ENCODE results near the gene METTL23. TPM values are rescaled to one million over a fixed set of nuclear protein-coding genes. Genes with fewer than 3 reads are reported as not detected.
A peak's percentile ranks its signal among the peaks of the same experiment; 100 is the strongest.

The METTL23 gene
- total and polyA plus RNA-seq, 8 donors = 1.2 to 72.1 (median 31.7) TPM

DNA sequence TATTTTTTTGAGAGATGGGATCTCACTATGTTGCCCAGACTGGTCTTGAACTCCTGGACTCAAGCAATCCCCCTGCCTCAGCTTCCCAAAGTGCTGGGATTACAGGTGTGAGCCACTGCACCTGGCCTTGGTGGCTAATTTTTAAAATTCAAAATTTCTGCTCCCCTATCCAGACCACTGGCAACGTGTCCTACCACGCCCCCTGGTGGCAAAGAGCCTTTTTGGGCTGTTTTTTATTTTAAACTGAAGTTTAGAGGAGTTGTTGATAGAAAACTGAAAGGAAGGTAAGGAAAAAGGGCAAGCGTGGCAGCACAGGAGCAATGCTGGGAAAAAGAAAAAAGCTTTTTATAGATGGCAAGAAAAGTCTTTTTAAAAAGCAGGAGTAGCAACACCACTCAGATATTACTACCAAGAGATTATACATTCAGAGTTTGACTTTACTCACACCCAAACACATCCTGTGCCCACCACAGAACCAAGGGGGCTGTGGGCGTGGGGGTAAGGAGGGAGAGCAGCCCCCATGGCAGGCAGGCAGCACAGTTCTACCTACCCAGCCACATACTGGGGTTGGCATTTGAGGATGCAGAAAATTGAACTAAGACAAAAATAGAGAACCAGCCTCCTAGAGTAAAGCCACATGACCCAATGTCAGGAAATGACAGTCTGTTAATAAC, 11.7 kb upstream of the METTL23 start:
- Histone ChIP-seq H3K9me3 (no peaks in the 10 kb centered on the region), H3K36me3 (peaks cover 61 to 73% (median 70%) of the 10 kb centered on the region in 4 donors), H3K27me3 (no peaks in the 10 kb centered on the region), H3K4me1 (peaks cover 22 to 57% (median 40%) of the 10 kb centered on the region in 4 donors), H3K4me3 (no peak overlapping the region), H3K27ac (peak overlapping the region in 4 of 5 donors; percentile 69 to 81 (median 76))
- TF ChIP-seq EP300 (IDR thresholded peaks at IDR 0.05) (no peak), POLR2AphosphoS5 (IDR thresholded peaks at IDR 0.05) (no peak), POLR2A (IDR thresholded peaks at IDR 0.05) (no peak)
- TF ChIP-seq, protein P1, sequence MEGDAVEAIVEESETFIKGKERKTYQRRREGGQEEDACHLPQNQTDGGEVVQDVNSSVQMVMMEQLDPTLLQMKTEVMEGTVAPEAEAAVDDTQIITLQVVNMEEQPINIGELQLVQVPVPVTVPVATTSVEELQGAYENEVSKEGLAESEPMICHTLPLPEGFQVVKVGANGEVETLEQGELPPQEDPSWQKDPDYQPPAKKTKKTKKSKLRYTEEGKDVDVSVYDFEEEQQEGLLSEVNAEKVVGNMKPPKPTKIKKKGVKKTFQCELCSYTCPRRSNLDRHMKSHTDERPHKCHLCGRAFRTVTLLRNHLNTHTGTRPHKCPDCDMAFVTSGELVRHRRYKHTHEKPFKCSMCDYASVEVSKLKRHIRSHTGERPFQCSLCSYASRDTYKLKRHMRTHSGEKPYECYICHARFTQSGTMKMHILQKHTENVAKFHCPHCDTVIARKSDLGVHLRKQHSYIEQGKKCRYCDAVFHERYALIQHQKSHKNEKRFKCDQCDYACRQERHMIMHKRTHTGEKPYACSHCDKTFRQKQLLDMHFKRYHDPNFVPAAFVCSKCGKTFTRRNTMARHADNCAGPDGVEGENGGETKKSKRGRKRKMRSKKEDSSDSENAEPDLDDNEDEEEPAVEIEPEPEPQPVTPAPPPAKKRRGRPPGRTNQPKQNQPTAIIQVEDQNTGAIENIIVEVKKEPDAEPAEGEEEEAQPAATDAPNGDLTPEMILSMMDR (IDR thresholded peaks at IDR 0.05) = peak in 5 of 7 experiments; percentile 47 to 90 (median 75)
- intact Hi-C loops (cut with DNase I; ENCODE audit: low total_unique reads) = no loop called here
- WGBS, 5 donors = 21 to 31% (median 27%) methylated on average over 4 of the region's 4 CpGs
- DNase-seq = peak; percentile 72 to 79

DNA sequence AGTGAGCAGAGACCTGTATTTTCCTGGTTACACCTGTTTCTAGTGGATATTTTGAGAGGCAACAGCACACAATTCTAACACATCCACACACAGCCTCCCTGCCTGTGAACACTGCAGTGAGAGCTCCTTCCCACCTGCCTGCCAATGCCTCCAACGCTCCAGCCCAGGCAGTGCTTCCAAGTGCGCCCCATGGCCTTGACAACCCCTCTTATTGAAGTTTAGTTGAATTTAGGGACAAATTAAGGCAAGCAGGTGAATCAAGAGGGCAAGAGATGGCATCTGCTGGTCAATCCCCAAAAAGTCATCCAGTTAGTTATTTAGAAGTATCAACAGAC, 11.2 kb upstream of the METTL23 start:
- 77 to 94% (median 88%) methylated on average over 2 of the region's 2 CpGs for WGBS, 5 donors
- Histone ChIP-seq H3K36me3 (peaks cover 66 to 78% (median 75%) of the 10 kb centered on the region in 4 donors), H3K4me3 (no peak overlapping the region), H3K27me3 (no peaks in the 10 kb centered on the region), H3K4me1 (peaks cover 17 to 53% (median 38%) of the 10 kb centered on the region in 4 donors), H3K9me3 (no peaks in the 10 kb centered on the region), H3K27ac (peak overlapping the region in 4 of 5 donors; percentile 69 to 81 (median 76))
- intact Hi-C loops (cut with DNase I; ENCODE audit: low total_unique reads) = no loop called here
- TF ChIP-seq, protein P1 (IDR thresholded peaks at IDR 0.05) = no peak
- TF ChIP-seq POLR2AphosphoS5 (IDR thresholded peaks at IDR 0.05) (no peak), POLR2A (IDR thresholded peaks at IDR 0.05) (no peak), EP300 (IDR thresholded peaks at IDR 0.05) (no peak)
- no peak for DNase-seq

DNA sequence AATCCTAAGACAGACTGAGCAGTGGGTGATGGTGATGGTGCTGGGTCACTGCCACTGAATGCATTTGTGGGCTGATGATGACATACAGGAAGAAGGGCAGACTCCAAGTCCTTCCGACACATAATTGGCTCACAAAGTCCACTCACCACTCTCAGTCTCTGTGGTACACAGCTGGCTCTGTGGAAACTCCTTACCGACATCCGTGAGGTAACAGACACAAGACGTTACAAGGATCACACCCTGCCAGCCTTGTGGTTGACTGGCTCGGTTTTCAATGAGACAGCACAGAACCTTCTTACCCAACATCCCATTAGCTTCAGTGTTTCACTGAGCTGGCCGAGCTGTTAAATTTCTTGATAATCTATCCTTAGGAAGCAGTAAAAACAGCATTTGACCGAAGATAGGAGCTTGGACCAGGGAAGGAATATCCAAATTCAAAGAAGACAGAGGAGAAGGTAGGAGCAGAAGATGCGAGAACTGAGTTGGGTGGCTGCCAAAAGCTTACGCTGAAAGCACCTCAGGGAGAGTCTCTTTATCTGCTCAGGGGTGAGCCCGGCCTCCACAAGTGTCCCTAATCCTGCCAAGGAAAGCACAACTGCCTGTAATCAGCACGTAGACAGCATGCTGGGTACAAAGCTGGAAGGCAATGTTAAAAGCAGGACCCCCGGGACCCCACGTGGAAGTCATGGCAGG, 10.3 kb upstream of the METTL23 start:
- 54 to 74% (median 66%) methylated on average over 13 of the region's 13 CpGs for WGBS, 5 donors
- TF ChIP-seq POLR2AphosphoS5 (IDR thresholded peaks at IDR 0.05) (peak in 2 of 3 donors; percentile 68 to 82), EP300 (IDR thresholded peaks at IDR 0.05) (peak; percentile 15)
- TF ChIP-seq, protein P1 (IDR thresholded peaks at IDR 0.05) = no peak
- Histone ChIP-seq H3K9me3 (no peaks in the 10 kb centered on the region), H3K4me1 (peaks cover 13 to 56% (median 38%) of the 10 kb centered on the region in 4 donors), H3K36me3 (peaks cover 74 to 86% (median 83%) of the 10 kb centered on the region in 4 donors), H3K4me3 (no peak overlapping the region), H3K27ac (peak overlapping the region; percentile 60 to 81 (median 73)), H3K27me3 (no peaks in the 10 kb centered on the region)
- DNase-seq = peak in 1 of 2 donors; percentile 48
- intact Hi-C loops (cut with DNase I; ENCODE audit: low total_unique reads) = no loop called here

DNA sequence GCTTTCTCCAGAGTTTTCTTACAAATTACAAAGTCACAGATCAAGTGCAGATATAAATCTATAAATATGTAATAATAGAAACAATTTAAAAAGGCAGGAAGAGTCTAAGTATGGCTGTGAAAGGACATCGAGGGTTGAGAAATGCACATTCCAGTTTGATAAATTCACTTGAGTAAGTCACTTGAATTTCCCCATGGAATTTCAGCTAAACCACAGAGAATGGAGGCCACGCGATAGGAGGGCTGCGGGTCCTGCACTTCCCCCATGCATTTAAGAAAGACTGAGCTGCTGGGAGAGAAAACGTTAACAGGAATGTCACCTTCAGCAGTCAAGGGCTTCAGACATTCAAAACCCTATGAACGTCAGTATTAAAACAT, 9.8 kb upstream of the METTL23 start:
- no peaks in the 10 kb centered on the region for H3K27me3 ChIP-seq
- peaks cover 8 to 56% (median 35%) of the 10 kb centered on the region in 4 donors for H3K4me1 ChIP-seq
- peak overlapping the region; percentile 60 to 81 (median 71) for H3K27ac ChIP-seq
- H3K4me3 ChIP-seq = no peak overlapping the region
- intact Hi-C loops (cut with DNase I; ENCODE audit: low total_unique reads) = no loop called here
- DNase-seq = no peak
- TF ChIP-seq EP300 (IDR thresholded peaks at IDR 0.05) (no peak), POLR2A (IDR thresholded peaks at IDR 0.05) (no peak), POLR2AphosphoS5 (IDR thresholded peaks at IDR 0.05) (no peak)
- TF ChIP-seq, protein P1 (IDR thresholded peaks at IDR 0.05) = no peak
- H3K36me3 ChIP-seq = peaks cover 80 to 91% (median 88%) of the 10 kb centered on the region in 4 donors
- WGBS, 5 donors = 72 to 86% (median 77%) methylated on average over 6 of the region's 6 CpGs
- no peaks in the 10 kb centered on the region for H3K9me3 ChIP-seq
